ENCODE data around the gene FCRLA. TPM values are rescaled to one million over a fixed set of nuclear protein-coding genes. Genes with fewer than 3 reads are reported as not detected.
A peak's percentile ranks its signal among the peaks of the same experiment; 100 is the strongest.

Gene FCRLA
- polyA plus RNA-seq, 2 of the 4 experiments (the other 2 are of a cell fraction), result 0.10 TPM; not detected in 1

- H3K27ac ChIP-seq, result no peak overlapping the region
- H3K4me2 ChIP-seq, result no peak overlapping the region
- CTCF ChIA-PET, result interaction anchor here (1.1 to 4.7 kb wide), 5 partner anchors 8 to 289 kb away, joined by 3 to 49 read pairs (median 10); no protein-coding TSS in a partner anchor
- TF ChIP-seq CHD2 (IDR thresholded peaks at IDR 0.05; ENCODE audit: low read length, partially characterized antibody) (no peak), TP53 (CRISPR knock-in tag; IDR thresholded peaks at IDR 0.05) (no peak)
- no peak for DNase-seq (ENCODE audit: low read depth in 1 of 2, low spot score in 1 of 2)
- 68% methylated on average over 6 of the region's 6 CpGs for WGBS (ENCODE audit: missing lambda C conversion rate)
- no peak overlapping the region for H3K4me3 ChIP-seq
- POLR2A ChIA-PET, result interaction anchor here (0.8 kb wide), 1 partner anchor 21 kb away, joined by 3 read pairs; no protein-coding TSS in a partner anchor
- ATAC-seq, result no peak
- no peak for FAIRE-seq
- no peaks in the 10 kb centered on the region for H3K9me3 ChIP-seq
- peaks cover 18% of the 10 kb centered on the region for H3K4me1 ChIP-seq
Observed at GRCh38 chr1:161747801-161748200, 40.8 kb downstream of the FCRLA start.

DNA sequence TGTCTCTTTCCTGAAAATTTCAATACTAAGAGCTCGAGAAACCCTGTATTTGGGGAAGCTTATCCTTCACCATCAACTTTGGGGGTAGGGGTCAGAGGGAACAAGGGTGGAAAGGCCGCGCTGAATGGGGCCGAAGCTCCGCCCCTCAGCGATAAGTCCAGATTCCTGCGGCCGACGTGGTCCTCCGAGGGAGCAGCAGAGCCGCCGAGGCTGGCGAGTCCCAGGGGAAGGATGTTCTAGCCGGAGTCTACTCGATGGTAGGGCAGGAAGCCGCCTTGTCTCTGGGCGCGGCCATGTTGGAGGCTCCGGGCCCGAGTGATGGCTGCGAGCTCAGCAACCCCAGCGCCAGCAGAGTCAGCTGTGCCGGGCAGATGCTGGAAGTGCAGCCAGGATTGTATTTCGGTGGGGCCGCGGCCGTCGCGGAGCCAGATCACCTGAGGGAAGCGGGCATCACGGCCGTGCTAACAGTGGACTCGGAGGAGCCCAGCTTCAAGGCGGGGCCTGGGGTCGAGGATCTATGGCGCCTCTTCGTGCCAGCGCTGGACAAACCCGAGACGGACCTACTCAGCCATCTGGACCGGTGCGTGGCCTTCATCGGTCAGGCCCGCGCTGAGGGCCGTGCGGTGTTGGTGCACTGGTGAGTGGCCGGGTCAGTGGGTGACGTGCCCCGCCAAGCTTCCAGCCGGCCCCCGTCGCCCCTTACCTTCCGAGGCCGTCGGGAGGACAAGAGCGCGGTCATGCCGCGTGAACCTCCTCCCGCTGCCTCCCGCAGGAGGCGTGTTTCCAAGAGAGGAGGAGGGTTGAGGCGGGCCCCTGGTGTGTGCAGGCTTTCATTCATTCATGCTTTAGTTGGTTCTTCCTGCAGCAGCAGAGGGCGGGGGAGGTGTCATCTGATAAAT is 42.7 kb downstream of the FCRLA start, which contains the start of gene DUSP12:
TSS of gene DUSP12 (plus strand) at position 278 of the 899 bp plus-strand sequence. CDS start at position 294, 16 bp downstream.
- DNase-seq (ENCODE audit: low read depth in 1 of 2, low spot score in 1 of 2), result peak; percentile 89 to 97
- no peak for FAIRE-seq
- CTCF ChIA-PET, result interaction anchor here (0.6 to 4.7 kb wide), 10 partner anchors 10 to 1506 kb away, joined by 3 to 49 read pairs (median 4); no protein-coding TSS in a partner anchor
- POLR2A ChIA-PET, result interaction anchor here (0.5 to 2.0 kb wide), 13 partner anchors 8 to 338 kb away, joined by 3 to 19 read pairs (median 5); no protein-coding TSS in a partner anchor
- Histone ChIP-seq H3K9me3 (no peaks in the 10 kb centered on the region), H3K4me3 (peak within 1 kb of the TSS; percentile 62), H3K27ac (peak within 1 kb of the TSS; percentile 87 to 98), H3K4me2 (peak within 1 kb of the TSS; percentile 77), H3K4me1 (peaks cover 14% of the 10 kb centered on the region)
- under 1% methylated on average over 43 of the region's 65 CpGs for WGBS (ENCODE audit: missing lambda C conversion rate)
- ATAC-seq, result peak; percentile 98 to 99
- no peak for TF ChIP-seq HOXA7 (CRISPR knock-in tag; IDR thresholded peaks at IDR 0.05)
- no peak for TF ChIP-seq FOSB (CRISPR knock-in tag; IDR thresholded peaks at IDR 0.05)
- no peak for TF ChIP-seq NR3C1 (IDR thresholded peaks at IDR 0.05)
- no peak for TF ChIP-seq RCOR1 (IDR thresholded peaks at IDR 0.05; ENCODE audit: low read depth, low read length)
- TF ChIP-seq EHMT2 (IDR thresholded peaks at IDR 0.05; ENCODE audit: low read depth), result no peak
- TF ChIP-seq, protein P1, sequence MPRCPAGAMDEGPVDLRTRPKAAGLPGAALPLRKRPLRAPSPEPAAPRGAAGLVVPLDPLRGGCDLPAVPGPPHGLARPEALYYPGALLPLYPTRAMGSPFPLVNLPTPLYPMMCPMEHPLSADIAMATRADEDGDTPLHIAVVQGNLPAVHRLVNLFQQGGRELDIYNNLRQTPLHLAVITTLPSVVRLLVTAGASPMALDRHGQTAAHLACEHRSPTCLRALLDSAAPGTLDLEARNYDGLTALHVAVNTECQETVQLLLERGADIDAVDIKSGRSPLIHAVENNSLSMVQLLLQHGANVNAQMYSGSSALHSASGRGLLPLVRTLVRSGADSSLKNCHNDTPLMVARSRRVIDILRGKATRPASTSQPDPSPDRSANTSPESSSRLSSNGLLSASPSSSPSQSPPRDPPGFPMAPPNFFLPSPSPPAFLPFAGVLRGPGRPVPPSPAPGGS (IDR thresholded peaks at IDR 0.05), result peak; percentile 72; the same call in 1 of the 3 replicates
- TF ChIP-seq KDM5A (IDR thresholded peaks at IDR 0.05), result peak; percentile 61; the same call in 1 of the 2 replicates
- TF ChIP-seq CBX8 (IDR thresholded peaks at IDR 0.05), result no peak
- no peak for TF ChIP-seq RNF2 (IDR thresholded peaks at IDR 0.05; ENCODE audit: borderline replicate concordance, low read depth)
- no peak for TF ChIP-seq SREBF2 (IDR thresholded peaks at IDR 0.05)
- no peak for TF ChIP-seq ZFP36 (IDR thresholded peaks at IDR 0.05; ENCODE audit: borderline replicate concordance, partially characterized antibody)
- TF ChIP-seq JUN (IDR thresholded peaks at IDR 0.05), result peak; percentile 63 to 87; a peak in 4 of 5 replicates
- peak; percentile 67 for TF ChIP-seq MAX (IDR thresholded peaks at IDR 0.05)
- no peak for TF ChIP-seq EHF (CRISPR knock-in tag; IDR thresholded peaks at IDR 0.05)
- no peak for TF ChIP-seq RARB (CRISPR knock-in tag; IDR thresholded peaks at IDR 0.05)
- peak; percentile 66 for TF ChIP-seq POLR2A (IDR thresholded peaks at IDR 0.05; ENCODE audit: low read length)
- TF ChIP-seq, protein P2, sequence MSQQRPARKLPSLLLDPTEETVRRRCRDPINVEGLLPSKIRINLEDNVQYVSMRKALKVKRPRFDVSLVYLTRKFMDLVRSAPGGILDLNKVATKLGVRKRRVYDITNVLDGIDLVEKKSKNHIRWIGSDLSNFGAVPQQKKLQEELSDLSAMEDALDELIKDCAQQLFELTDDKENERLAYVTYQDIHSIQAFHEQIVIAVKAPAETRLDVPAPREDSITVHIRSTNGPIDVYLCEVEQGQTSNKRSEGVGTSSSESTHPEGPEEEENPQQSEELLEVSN (IDR thresholded peaks at IDR 0.05; ENCODE audit: borderline replicate concordance, low read depth), result peak; percentile 22; the same call in 1 of the 2 replicates
- no peak for TF ChIP-seq CHD4 (IDR thresholded peaks at IDR 0.05; ENCODE audit: borderline replicate concordance)
- TF ChIP-seq MYC (IDR thresholded peaks at IDR 0.05; ENCODE audit: borderline replicate concordance, low read length), result peak; percentile 58
- peak; percentile 24; the same call in 1 of the 3 replicates for TF ChIP-seq CTCF (IDR thresholded peaks at IDR 0.05)
- no peak for TF ChIP-seq REST (IDR thresholded peaks at IDR 0.05)
- no peak for TF ChIP-seq JUNB (IDR thresholded peaks at IDR 0.05)
- 0 out of 2 replicates have a peak, but pooled peaks have one; percentile 23 for TF ChIP-seq RFX5 (IDR thresholded peaks at IDR 0.05)
- TF ChIP-seq GATA3 (IDR thresholded peaks at IDR 0.05; ENCODE audit: borderline replicate concordance), result no peak; the same call in 1 of the 2 replicates
- TF ChIP-seq PHF8 (IDR thresholded peaks at IDR 0.05; ENCODE audit: borderline replicate concordance, low read depth), result peak; percentile 93

All from A549 (cell line).